HK-2 (cell line): ENCODE results near the gene FGGY.

Source experiments
- DNase-seq: peaks from one replicate; pipeline ENCODE4 v3.0.0-alpha.2; 2018; ENCODE audit not compliant: unreplicated experiment

Gene FGGY

GRCh38 chr1:59414406-59415133 lies 117.7 kb downstream of the FGGY start:
- no peak for DNase-seq

GRCh38 chr1:59415286-59415850 lies 118.5 kb downstream of the FGGY start:
- DNase-seq, result no peak

- no peak for DNase-seq
Measured at GRCh38 chr1:59415881-59416280, 119.0 kb downstream of the FGGY start.

GRCh38 chr1:59417406-59417805 lies 120.5 kb downstream of the FGGY start:
- DNase-seq, result no peak

GRCh38 chr1:59418363-59419144 lies 121.7 kb downstream of the FGGY start:
- DNase-seq, result no peak

GRCh38 chr1:59419361-59420140 lies 122.7 kb downstream of the FGGY start:
- DNase-seq, result no peak

GRCh38 chr1:59421232-59421920 lies 124.5 kb downstream of the FGGY start:
- no peak for DNase-seq

- DNase-seq, result no peak
Measured at GRCh38 chr1:59422921-59423575, 126.2 kb downstream of the FGGY start.

- peak; percentile 86 for DNase-seq
Measured at GRCh38 chr1:59427155-59427554, 130.3 kb downstream of the FGGY start.

GRCh38 chr1:59427784-59428183 lies 130.9 kb downstream of the FGGY start:
- DNase-seq, result no peak

GRCh38 chr1:59428828-59429227 lies 131.9 kb downstream of the FGGY start:
- DNase-seq, result no peak

- no peak for DNase-seq
Measured at GRCh38 chr1:59429656-59430055, 132.8 kb downstream of the FGGY start.

- DNase-seq, result peak; percentile 43
Measured at GRCh38 chr1:59431566-59432294, 134.8 kb downstream of the FGGY start.

GRCh38 chr1:59432531-59433439 lies 135.9 kb downstream of the FGGY start:
- peak; percentile 25 for DNase-seq

- DNase-seq, result no peak
Measured at GRCh38 chr1:59433440-59433813, 136.5 kb downstream of the FGGY start.

GRCh38 chr1:59434336-59434735 lies 137.4 kb downstream of the FGGY start:
- peak; percentile 25 for DNase-seq

GRCh38 chr1:59436637-59437036 lies 139.7 kb downstream of the FGGY start:
- no peak for DNase-seq

- DNase-seq, result no peak
Measured at GRCh38 chr1:59438058-59438560, 141.2 kb downstream of the FGGY start.

GRCh38 chr1:59442492-59442891 lies 145.6 kb downstream of the FGGY start:
- DNase-seq, result no peak
